ENCODE results near the gene AZIN2. TPM values are rescaled to one million over a fixed set of nuclear protein-coding genes. Genes with fewer than 3 reads are reported as not detected.

Gene AZIN2
- total RNA-seq, 1 experiment from 2014 or later, result 0.39 TPM

DNA sequence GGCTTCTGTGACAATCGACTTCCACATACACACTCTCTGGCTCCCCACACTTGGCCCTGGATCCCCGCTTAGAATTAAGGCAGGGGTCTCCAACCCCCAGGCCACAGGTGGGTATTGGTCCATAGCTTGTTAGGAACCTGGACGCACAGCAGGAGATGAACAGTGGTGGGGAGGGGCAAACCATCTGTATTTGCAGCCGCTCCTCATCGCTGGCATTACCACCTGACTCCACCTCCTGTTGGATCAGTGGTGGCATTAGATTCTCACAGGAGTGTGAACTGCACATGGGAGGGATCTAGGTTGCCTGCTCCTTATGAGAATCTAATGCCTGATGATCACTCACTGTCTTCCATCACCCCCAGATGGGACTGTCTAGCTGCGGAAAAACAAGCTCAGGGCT is 84.9 kb downstream of the AZIN2 start:
- H3K4ac ChIP-seq (ENCODE audit: low read depth, low read length), result no peak overlapping the region
- no peak overlapping the region for H2BK15ac ChIP-seq (ENCODE audit: low read depth, low read length)
- no peaks in the 10 kb centered on the region for H3K79me1 ChIP-seq (ENCODE audit: insufficient read depth, low read depth, low read length, poor library complexity, severe bottlenecking)
- Mint-ChIP-seq H3K4me3 (no peak overlapping the region; a peak in 1 of 5 replicates), H3K9me3 (peaks cover 0 to 2% of the 10 kb centered on the region in 2 experiments; a peak in 1 of 5 replicates), H3K27me3 (ENCODE audit: low read depth) (peaks cover 11% of the 10 kb centered on the region), H3K4me1 (peaks cover 46 to 53% of the 10 kb centered on the region in 2 experiments), H3K27ac (no peak overlapping the region; a peak in 1 of 7 replicates), H3K36me3 (ENCODE audit: insufficient read depth in 1 of 3, low read depth in 3 of 3) (peaks cover 3 to 15% (median 14%) of the 10 kb centered on the region in 3 experiments; a peak in 5 of 7 replicates)
- H3K23me2 ChIP-seq (ENCODE audit: insufficient read length, low read depth, low read length, poor library complexity, severe bottlenecking), result no peaks in the 10 kb centered on the region
- no CpG with 5 or more reads among the region's 6 CpGs for WGBS (ENCODE audit: extremely low coverage, insufficient read length, low lambda C conversion rate)
- H4K5ac ChIP-seq (ENCODE audit: insufficient read length, low read depth, low read length), result no peak overlapping the region
- no peak for TF ChIP-seq CTCF (conservative IDR thresholded peaks at IDR 0.05)
- no peak overlapping the region for H3K18ac ChIP-seq (ENCODE audit: insufficient read length, low read depth, low read length)
- H4K20me1 ChIP-seq (ENCODE audit: control insufficient read depth, insufficient read depth, insufficient read length), result no peaks in the 10 kb centered on the region
- no peak overlapping the region for H2BK20ac ChIP-seq (ENCODE audit: low read depth, low read length, poor library complexity, severe bottlenecking)
- no peaks in the 10 kb centered on the region for H3K27me3 ChIP-seq (ENCODE audit: insufficient read depth, low read length)
- DNase-seq, result no peak
- no peak overlapping the region for H3K4me2 ChIP-seq (ENCODE audit: insufficient read depth, insufficient read length, low read length)
- H3K9me3 ChIP-seq (ENCODE audit: control insufficient read depth, low read depth, low read length), result no peaks in the 10 kb centered on the region
- H3K9ac ChIP-seq (ENCODE audit: extremely low read depth, insufficient read length, low read length), result no peak overlapping the region
- no peaks in the 10 kb centered on the region for H3K79me2 ChIP-seq (ENCODE audit: insufficient read depth, low read length)
- no peak overlapping the region for H2BK5ac ChIP-seq (ENCODE audit: insufficient read length, low read length)
- H3K56ac ChIP-seq (ENCODE audit: insufficient read length, low read depth, low read length), result no peak overlapping the region
- no peak overlapping the region for H4K91ac ChIP-seq (ENCODE audit: insufficient read length, low read depth, low read length)
- 0 out of 2 replicates have a peak overlapping the region, but pooled peaks have one; percentile 18 for H3K14ac ChIP-seq (ENCODE audit: insufficient read depth, low read length)
- no peak overlapping the region for H3K27ac ChIP-seq (ENCODE audit: insufficient read length, low read depth, low read length)
- no peak overlapping the region for H2AK5ac ChIP-seq (ENCODE audit: insufficient read length, low read length)
- no peak overlapping the region for H3K23ac ChIP-seq (ENCODE audit: insufficient read length, low read depth, low read length)
- H3T11ph ChIP-seq (ENCODE audit: low read length), result no peak overlapping the region
- peaks cover 2% of the 10 kb centered on the region; the same call in 1 of the 2 replicates for H3K4me1 ChIP-seq (ENCODE audit: insufficient read depth, low read length)
- H2BK120ac ChIP-seq (ENCODE audit: low read depth, low read length, poor library complexity, severe bottlenecking), result no peak overlapping the region
- H4K8ac ChIP-seq (replicated peaks; ENCODE audit: insufficient read length, low read depth, low read length), result no peak overlapping the region
- no peak overlapping the region for H2AFZ ChIP-seq (ENCODE audit: low read length)
- no peak overlapping the region for H2BK12ac ChIP-seq (ENCODE audit: insufficient read length, low read depth, low read length)

All from H9 (cell line).